SK-N-SH treated with all-trans-retinoic acid at 6 μM for 48 hours (cell line): ENCODE measurements around the gene HMGA1.

Experiments
- ATAC-seq: fragments of 200-7000 bp; cut with Tn5 transposase; 3 replicates; pipeline ENCODE4 v1.9.1; 2020; ENCODE audit warnings: mild to moderate bottlenecking, moderate library complexity
- ARNTL ChIP-seq: fragments of 450-650 bp; formaldehyde crosslinking; IDR thresholded peaks from 2 replicates; pipeline ENCODE4 v1.5.0; 2020; ENCODE audit warnings: low read depth, mild to moderate bottlenecking, moderate library complexity, borderline replicate concordance
- BACH2 ChIP-seq: fragments of 250-450 bp; sonication (Bioruptor Pico); IDR thresholded peaks from 2 replicates; pipeline ENCODE4 v1.9.0; 2021; ENCODE audit warnings: mild to moderate bottlenecking, borderline replicate concordance
- CREB5 ChIP-seq: fragments of 250-450 bp; sonication (Bioruptor Pico); IDR thresholded peaks from 2 replicates; pipeline ENCODE4 v1.5.1; 2020; ENCODE audit warnings: low read depth, mild to moderate bottlenecking, moderate library complexity
- CSDC2 ChIP-seq: fragments of 250-450 bp; sonication (Bioruptor Pico); IDR thresholded peaks from 2 replicates; pipeline ENCODE4 v1.5.0; 2020; ENCODE audit warnings: mild to moderate bottlenecking, moderate library complexity
- ESRRG ChIP-seq: fragments of 250-450 bp; sonication (Bioruptor Pico); IDR thresholded peaks from 2 replicates; pipeline ENCODE4 v1.6.1; 2021; ENCODE audit warnings: mild to moderate bottlenecking
- ISL1 ChIP-seq: fragments of 250-450 bp; sonication (Bioruptor Pico); IDR thresholded peaks from 2 replicates; pipeline ENCODE4 v2.1.2; 2022; ENCODE audit warnings: mild to moderate bottlenecking, moderate library complexity
- OSR1 ChIP-seq: fragments of 250-450 bp; sonication (Bioruptor Pico); IDR thresholded peaks from 2 replicates; pipeline ENCODE4 v1.8.0; 2022; ENCODE audit warnings: moderate library complexity, mild to moderate bottlenecking, inconsistent platforms
- PPARA ChIP-seq: fragments of 250-450 bp; sonication (Bioruptor Pico); IDR thresholded peaks from 2 replicates; pipeline ENCODE4 v1.5.0; 2020; ENCODE audit warnings: mild to moderate bottlenecking, borderline replicate concordance
- RARB ChIP-seq: fragments of 250-450 bp; sonication (Bioruptor Pico); IDR thresholded peaks from 2 replicates; pipeline ENCODE4 v1.8.0; 2021; ENCODE audit warnings: mild to moderate bottlenecking, moderate library complexity
- SNAI2 ChIP-seq: fragments of 250-450 bp; sonication (Bioruptor Pico); IDR thresholded peaks from 2 replicates; pipeline ENCODE4 v1.5.0; 2020; ENCODE audit warnings: mild to moderate bottlenecking, moderate library complexity
- TCF4 ChIP-seq: fragments of 250-450 bp; sonication (Bioruptor Pico); IDR thresholded peaks from 2 replicates; pipeline ENCODE4 v1.8.0; 2021; ENCODE audit warnings: mild to moderate bottlenecking, moderate library complexity, borderline replicate concordance
- TOX ChIP-seq: fragments of 250-450 bp; sonication (Bioruptor Pico); IDR thresholded peaks from 2 replicates; pipeline ENCODE4 v1.8.0; 2021; ENCODE audit warnings: mild to moderate bottlenecking, moderate library complexity, borderline replicate concordance
- ZC3H10 ChIP-seq: fragments of 250-450 bp; sonication (Bioruptor Pico); IDR thresholded peaks from 2 replicates; pipeline ENCODE4 v1.5.1; 2021; ENCODE audit warnings: mild to moderate bottlenecking, moderate library complexity
- ZFP3 ChIP-seq: fragments of 250-450 bp; sonication (Bioruptor Pico); IDR thresholded peaks from 2 replicates; pipeline ENCODE4 v1.5.0; 2020; ENCODE audit warnings: mild to moderate bottlenecking, moderate library complexity
- ZFP30 ChIP-seq: fragments of 450-650 bp; formaldehyde crosslinking; IDR thresholded peaks from 2 replicates; pipeline ENCODE4 v1.5.0; 2022; ENCODE audit warnings: mild to moderate bottlenecking, moderate library complexity
- ZNF565 ChIP-seq: fragments of 450-650 bp; formaldehyde crosslinking; conservative IDR thresholded peaks from 2 replicates; pipeline ENCODE4 v1.5.0; 2020; ENCODE audit warnings: low read depth, mild to moderate bottlenecking, moderate library complexity
- ZNF8 ChIP-seq: fragments of 450-650 bp; formaldehyde crosslinking; IDR thresholded peaks from 2 replicates; pipeline ENCODE4 v1.5.0; 2020; ENCODE audit warnings: mild to moderate bottlenecking, moderate library complexity
- TF ChIP-seq, protein P1 (sequence below): fragments of 250-450 bp; sonication (Bioruptor Pico); IDR thresholded peaks from 2 replicates; pipeline ENCODE4 v1.5.1; 2021; ENCODE audit warnings: mild to moderate bottlenecking, moderate library complexity
- TF ChIP-seq, protein P2 (sequence below): fragments of 250-450 bp; sonication (Bioruptor Pico); IDR thresholded peaks from 2 replicates; pipeline ENCODE4 v1.8.0; 2020; ENCODE audit warnings: mild to moderate bottlenecking, moderate library complexity, borderline replicate concordance
- TF ChIP-seq, protein P3 (sequence below): fragments of 250-450 bp; sonication (Bioruptor Pico); IDR thresholded peaks from 2 replicates; pipeline ENCODE4 v1.8.0; 2021; ENCODE audit warnings: low read depth, mild to moderate bottlenecking, moderate library complexity, borderline replicate concordance

HMGA1 gene

GRCh38 chr6:34204693-34205092 is 32.0 kb upstream of the HMGA1 start:
- no peak for ATAC-seq

GRCh38 chr6:34205466-34205865 is 31.2 kb upstream of the HMGA1 start:
- TF ChIP-seq, protein P1, sequence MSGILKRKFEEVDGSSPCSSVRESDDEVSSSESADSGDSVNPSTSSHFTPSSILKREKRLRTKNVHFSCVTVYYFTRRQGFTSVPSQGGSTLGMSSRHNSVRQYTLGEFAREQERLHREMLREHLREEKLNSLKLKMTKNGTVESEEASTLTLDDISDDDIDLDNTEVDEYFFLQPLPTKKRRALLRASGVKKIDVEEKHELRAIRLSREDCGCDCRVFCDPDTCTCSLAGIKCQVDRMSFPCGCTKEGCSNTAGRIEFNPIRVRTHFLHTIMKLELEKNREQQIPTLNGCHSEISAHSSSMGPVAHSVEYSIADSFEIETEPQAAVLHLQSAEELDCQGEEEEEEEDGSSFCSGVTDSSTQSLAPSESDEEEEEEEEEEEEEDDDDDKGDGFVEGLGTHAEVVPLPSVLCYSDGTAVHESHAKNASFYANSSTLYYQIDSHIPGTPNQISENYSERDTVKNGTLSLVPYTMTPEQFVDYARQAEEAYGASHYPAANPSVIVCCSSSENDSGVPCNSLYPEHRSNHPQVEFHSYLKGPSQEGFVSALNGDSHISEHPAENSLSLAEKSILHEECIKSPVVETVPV: no peak
- TF ChIP-seq ZC3H10 (CRISPR knock-in tag) (no peak), TCF4 (CRISPR knock-in tag) (no peak), CREB5 (no peak), SNAI2 (CRISPR knock-in tag) (no peak), ISL1 (CRISPR knock-in tag) (no peak)
- TF ChIP-seq, protein P2, sequence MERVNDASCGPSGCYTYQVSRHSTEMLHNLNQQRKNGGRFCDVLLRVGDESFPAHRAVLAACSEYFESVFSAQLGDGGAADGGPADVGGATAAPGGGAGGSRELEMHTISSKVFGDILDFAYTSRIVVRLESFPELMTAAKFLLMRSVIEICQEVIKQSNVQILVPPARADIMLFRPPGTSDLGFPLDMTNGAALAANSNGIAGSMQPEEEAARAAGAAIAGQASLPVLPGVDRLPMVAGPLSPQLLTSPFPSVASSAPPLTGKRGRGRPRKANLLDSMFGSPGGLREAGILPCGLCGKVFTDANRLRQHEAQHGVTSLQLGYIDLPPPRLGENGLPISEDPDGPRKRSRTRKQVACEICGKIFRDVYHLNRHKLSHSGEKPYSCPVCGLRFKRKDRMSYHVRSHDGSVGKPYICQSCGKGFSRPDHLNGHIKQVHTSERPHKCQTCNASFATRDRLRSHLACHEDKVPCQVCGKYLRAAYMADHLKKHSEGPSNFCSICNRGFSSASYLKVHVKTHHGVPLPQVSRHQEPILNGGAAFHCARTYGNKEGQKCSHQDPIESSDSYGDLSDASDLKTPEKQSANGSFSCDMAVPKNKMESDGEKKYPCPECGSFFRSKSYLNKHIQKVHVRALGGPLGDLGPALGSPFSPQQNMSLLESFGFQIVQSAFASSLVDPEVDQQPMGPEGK (CRISPR knock-in tag): no peak
- TF ChIP-seq, protein P3, sequence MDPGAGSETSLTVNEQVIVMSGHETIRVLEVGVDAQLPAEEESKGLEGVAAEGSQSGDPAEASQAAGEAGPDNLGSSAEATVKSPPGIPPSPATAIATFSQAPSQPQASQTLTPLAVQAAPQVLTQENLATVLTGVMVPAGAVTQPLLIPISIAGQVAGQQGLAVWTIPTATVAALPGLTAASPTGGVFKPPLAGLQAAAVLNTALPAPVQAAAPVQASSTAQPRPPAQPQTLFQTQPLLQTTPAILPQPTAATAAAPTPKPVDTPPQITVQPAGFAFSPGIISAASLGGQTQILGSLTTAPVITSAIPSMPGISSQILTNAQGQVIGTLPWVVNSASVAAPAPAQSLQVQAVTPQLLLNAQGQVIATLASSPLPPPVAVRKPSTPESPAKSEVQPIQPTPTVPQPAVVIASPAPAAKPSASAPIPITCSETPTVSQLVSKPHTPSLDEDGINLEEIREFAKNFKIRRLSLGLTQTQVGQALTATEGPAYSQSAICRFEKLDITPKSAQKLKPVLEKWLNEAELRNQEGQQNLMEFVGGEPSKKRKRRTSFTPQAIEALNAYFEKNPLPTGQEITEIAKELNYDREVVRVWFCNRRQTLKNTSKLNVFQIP: no peak
- no peak for ATAC-seq

More at GRCh38 chr6:34204693-34205092, 32.0 kb upstream of the HMGA1 start:
- TF ChIP-seq RARB (CRISPR knock-in tag) (no peak), PPARA (no peak), BACH2 (no peak), ZFP3 (CRISPR knock-in tag) (no peak), TCF4 (CRISPR knock-in tag) (no peak), ESRRG (CRISPR knock-in tag) (no peak), OSR1 (CRISPR knock-in tag) (no peak), ZNF565 (CRISPR knock-in tag) (no peak), ARNTL (CRISPR knock-in tag) (no peak), ISL1 (CRISPR knock-in tag) (no peak), CSDC2 (CRISPR knock-in tag) (no peak), TOX (CRISPR knock-in tag) (no peak), SNAI2 (CRISPR knock-in tag) (no peak)
- TF ChIP-seq, protein P1: no peak
- TF ChIP-seq, protein P3: no peak
- TF ChIP-seq, protein P2 (CRISPR knock-in tag): no peak

DNA sequence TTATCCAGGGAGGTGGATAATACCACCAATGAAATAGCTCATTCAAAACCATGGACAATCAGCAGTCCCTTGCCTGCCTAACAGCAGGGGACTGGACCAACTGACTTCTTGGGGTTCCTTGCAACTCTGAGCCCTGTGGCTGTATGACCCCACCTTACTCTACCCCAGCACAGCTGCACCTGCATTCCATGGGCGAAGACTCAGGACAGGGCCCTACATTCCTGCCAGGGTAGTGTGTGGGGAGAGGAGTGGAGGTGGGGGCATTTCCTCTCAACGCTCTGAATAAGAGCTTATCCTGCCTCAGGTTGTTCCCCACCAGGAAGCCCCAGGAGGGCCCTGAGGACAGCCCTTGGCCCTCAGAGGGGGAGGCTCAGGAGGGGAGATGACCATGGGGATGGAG is 30.8 kb upstream of the HMGA1 start:
- no peak for TF ChIP-seq RARB (CRISPR knock-in tag)
- TF ChIP-seq, protein P2 (CRISPR knock-in tag): no peak
- no peak for TF ChIP-seq CSDC2 (CRISPR knock-in tag)
- TF ChIP-seq ZC3H10 (CRISPR knock-in tag): no peak
- TF ChIP-seq ZNF8: no peak
- no peak for TF ChIP-seq ZFP30 (CRISPR knock-in tag)
- no peak for ATAC-seq
